ENCODE measurements around the gene IL11RA. TPM values are rescaled to one million over a fixed set of nuclear protein-coding genes. Genes with fewer than 3 reads are reported as not detected.

Gene IL11RA
- total and polyA plus RNA-seq, 9 of the 15 experiments (the other 6 are each of a cell fraction or from before 2014, with no cell fraction given): 0.11 to 5.8 (median 2.8) TPM

GRCh38 chr9:34646211-34647083, 5.5 kb upstream of the IL11RA start, which contains the start of gene GALT (continued):
- TF ChIP-seq, protein P1, sequence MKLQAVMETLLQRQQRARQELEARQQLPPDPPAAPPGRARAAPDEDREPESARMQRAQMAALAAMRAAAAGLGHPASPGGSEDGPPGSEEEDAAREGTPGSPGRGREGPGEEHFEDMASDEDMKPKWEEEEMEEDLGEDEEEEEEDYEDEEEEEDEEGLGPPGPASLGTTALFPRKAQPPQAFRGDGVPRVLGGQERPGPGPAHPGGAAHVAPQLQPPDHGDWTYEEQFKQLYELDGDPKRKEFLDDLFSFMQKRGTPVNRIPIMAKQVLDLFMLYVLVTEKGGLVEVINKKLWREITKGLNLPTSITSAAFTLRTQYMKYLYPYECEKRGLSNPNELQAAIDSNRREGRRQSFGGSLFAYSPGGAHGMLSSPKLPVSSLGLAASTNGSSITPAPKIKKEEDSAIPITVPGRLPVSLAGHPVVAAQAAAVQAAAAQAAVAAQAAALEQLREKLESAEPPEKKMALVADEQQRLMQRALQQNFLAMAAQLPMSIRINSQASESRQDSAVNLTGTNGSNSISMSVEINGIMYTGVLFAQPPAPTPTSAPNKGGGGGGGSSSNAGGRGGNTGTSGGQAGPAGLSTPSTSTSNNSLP (IDR thresholded peaks at IDR 0.05; ENCODE audit: borderline replicate concordance, low read depth, low read length): no peak
- TF ChIP-seq NBN (IDR thresholded peaks at IDR 0.05; ENCODE audit: low read depth): peak; percentile 57; the same call in 1 of the 2 replicates
- no peak for TF ChIP-seq ZNF224 (CRISPR knock-in tag; IDR thresholded peaks at IDR 0.05)
- TF ChIP-seq ZC3H8 (IDR thresholded peaks at IDR 0.05): no peak
- no peak for TF ChIP-seq ATF1 (CRISPR knock-in tag; IDR thresholded peaks at IDR 0.05)
- TF ChIP-seq ATF1 (tag; IDR thresholded peaks at IDR 0.05): peak; percentile 65
- TF ChIP-seq MAFG (tag; conservative IDR thresholded peaks at IDR 0.05): no peak
- no peak for TF ChIP-seq GTF2F1 (IDR thresholded peaks at IDR 0.05; ENCODE audit: low read depth, low read length)
- peak; percentile 89 for TF ChIP-seq NFIC (IDR thresholded peaks at IDR 0.05)
- TF ChIP-seq, protein P2, sequence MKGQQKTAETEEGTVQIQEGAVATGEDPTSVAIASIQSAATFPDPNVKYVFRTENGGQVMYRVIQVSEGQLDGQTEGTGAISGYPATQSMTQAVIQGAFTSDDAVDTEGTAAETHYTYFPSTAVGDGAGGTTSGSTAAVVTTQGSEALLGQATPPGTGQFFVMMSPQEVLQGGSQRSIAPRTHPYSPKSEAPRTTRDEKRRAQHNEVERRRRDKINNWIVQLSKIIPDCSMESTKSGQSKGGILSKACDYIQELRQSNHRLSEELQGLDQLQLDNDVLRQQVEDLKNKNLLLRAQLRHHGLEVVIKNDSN (CRISPR knock-in tag; IDR thresholded peaks at IDR 0.05): peak; percentile 100
- 0 out of 2 replicates have a peak, but pooled peaks have one; percentile 13 for TF ChIP-seq MITF (IDR thresholded peaks at IDR 0.05)
- no peak for TF ChIP-seq MED1 (CRISPR knock-in tag; IDR thresholded peaks at IDR 0.05; ENCODE audit: borderline replicate concordance)
- no peak for TF ChIP-seq EHMT2 (IDR thresholded peaks at IDR 0.05)
- TF ChIP-seq ZFP30 (CRISPR knock-in tag; IDR thresholded peaks at IDR 0.05; ENCODE audit: borderline replicate concordance): no peak
- no peak for TF ChIP-seq HMG20A (CRISPR knock-in tag; conservative IDR thresholded peaks at IDR 0.05)
- no peak for TF ChIP-seq MYNN (IDR thresholded peaks at IDR 0.05)
- no peak for TF ChIP-seq MYNN (CRISPR knock-in tag; IDR thresholded peaks at IDR 0.05)
- TF ChIP-seq CBFA2T3 (IDR thresholded peaks at IDR 0.05): no peak
- TF ChIP-seq TEAD1 (CRISPR knock-in tag; IDR thresholded peaks at IDR 0.05): peak in 1 of 2 experiments; percentile 19; a peak in 1 of 4 replicates
- no peak for TF ChIP-seq NR4A1 (CRISPR knock-in tag; IDR thresholded peaks at IDR 0.05)
- TF ChIP-seq NR4A1 (tag; IDR thresholded peaks at IDR 0.05): no peak; the same call in 1 of the 2 replicates
- peak; percentile 92 for TF ChIP-seq BHLHE40 (IDR thresholded peaks at IDR 0.05; ENCODE audit: low read length)
- TF ChIP-seq PRMT5 (CRISPR knock-in tag; IDR thresholded peaks at IDR 0.05): no peak
- TF ChIP-seq, protein P3, sequence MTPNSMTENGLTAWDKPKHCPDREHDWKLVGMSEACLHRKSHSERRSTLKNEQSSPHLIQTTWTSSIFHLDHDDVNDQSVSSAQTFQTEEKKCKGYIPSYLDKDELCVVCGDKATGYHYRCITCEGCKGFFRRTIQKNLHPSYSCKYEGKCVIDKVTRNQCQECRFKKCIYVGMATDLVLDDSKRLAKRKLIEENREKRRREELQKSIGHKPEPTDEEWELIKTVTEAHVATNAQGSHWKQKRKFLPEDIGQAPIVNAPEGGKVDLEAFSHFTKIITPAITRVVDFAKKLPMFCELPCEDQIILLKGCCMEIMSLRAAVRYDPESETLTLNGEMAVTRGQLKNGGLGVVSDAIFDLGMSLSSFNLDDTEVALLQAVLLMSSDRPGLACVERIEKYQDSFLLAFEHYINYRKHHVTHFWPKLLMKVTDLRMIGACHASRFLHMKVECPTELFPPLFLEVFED (CRISPR knock-in tag; conservative IDR thresholded peaks at IDR 0.05): no peak
- TF ChIP-seq SRSF7 (optimal IDR thresholded peaks at IDR 0.05; ENCODE audit: low read depth, low read length): no peak
- TF ChIP-seq POLR2AphosphoS5 (IDR thresholded peaks at IDR 0.05; ENCODE audit: control insufficient read depth, insufficient read depth, low read depth, low read length): no peak
